GM12875 (cell line): ENCODE data around the gene C1orf141.
"Not testable (repeated sequence)": the region's sequence is repeated elsewhere in the genome, so short reads cannot be mapped to it uniquely, and the experiment has no call there.

Experiments
- H3K4me3 ChIP-seq: one replicate; pipeline ENCODE4 v1.5.1; 2011; ENCODE audit warnings: low read depth, low read length, control low read depth
- TF ChIP-seq, protein P1 (sequence below): IDR thresholded peaks from 2 replicates; pipeline ENCODE4 v1.5.1; 2011; ENCODE audit warnings: low read depth, mild to moderate bottlenecking, control low read depth, inconsistent platforms, low read length, moderate library complexity, borderline replicate concordance; ENCODE audit not compliant: insufficient read depth

Gene C1orf141

DNA sequence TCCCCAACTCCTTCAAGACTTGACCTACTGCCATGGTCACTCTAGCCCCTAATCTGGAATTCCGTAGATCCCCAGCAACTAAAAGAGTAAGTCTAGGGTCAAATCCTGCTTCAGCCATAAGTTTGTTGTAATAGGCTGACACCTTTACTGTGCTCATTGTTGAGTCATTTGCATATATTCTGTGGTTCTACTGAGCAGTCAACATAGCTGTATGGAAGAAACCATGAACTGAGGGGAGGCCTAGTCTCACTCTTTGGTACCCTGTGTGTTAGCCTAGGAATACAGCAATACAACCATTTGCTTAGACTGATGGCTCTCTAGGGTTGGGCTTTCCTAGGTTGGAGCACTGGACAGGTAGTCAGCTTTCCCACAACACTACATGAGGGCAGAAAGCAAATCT is 57.2 kb downstream of the C1orf141 start:
- TF ChIP-seq, protein P1, sequence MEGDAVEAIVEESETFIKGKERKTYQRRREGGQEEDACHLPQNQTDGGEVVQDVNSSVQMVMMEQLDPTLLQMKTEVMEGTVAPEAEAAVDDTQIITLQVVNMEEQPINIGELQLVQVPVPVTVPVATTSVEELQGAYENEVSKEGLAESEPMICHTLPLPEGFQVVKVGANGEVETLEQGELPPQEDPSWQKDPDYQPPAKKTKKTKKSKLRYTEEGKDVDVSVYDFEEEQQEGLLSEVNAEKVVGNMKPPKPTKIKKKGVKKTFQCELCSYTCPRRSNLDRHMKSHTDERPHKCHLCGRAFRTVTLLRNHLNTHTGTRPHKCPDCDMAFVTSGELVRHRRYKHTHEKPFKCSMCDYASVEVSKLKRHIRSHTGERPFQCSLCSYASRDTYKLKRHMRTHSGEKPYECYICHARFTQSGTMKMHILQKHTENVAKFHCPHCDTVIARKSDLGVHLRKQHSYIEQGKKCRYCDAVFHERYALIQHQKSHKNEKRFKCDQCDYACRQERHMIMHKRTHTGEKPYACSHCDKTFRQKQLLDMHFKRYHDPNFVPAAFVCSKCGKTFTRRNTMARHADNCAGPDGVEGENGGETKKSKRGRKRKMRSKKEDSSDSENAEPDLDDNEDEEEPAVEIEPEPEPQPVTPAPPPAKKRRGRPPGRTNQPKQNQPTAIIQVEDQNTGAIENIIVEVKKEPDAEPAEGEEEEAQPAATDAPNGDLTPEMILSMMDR = no peak

DNA sequence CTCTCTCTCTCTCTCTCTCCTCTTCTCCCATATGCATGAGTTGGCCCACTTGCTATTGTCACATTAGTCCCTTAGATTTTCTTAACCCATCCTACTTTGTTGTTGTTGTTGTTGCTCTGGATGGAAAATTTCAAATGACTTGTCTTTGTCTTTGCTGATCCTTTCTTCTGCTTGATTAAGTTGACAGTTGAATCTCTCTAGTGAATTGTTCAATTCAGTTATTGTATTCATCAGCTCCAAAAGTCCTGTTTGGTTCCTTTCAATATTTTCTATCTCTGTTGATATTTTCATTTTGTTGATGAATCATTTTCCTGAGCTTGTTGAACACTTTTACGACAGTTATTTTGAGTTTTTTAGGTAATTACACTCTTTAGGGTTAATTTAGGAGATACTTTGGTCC is 62.0 kb downstream of the C1orf141 start:
- TF ChIP-seq, protein P1 = no peak
- no peak overlapping the region for H3K4me3 ChIP-seq

More for the DNA sequence above, 57.2 kb downstream of the C1orf141 start:
- no peak overlapping the region for H3K4me3 ChIP-seq

GRCh38 chr1:67067655-67068054 is 67.1 kb downstream of the C1orf141 start:
- H3K4me3 ChIP-seq = not testable (repeated sequence)

- TF ChIP-seq, protein P1 = no peak
Measured at GRCh38 chr1:67062412-67062811, 72.4 kb downstream of the C1orf141 start.

GRCh38 chr1:67061266-67061665 is 73.5 kb downstream of the C1orf141 start:
- no peak overlapping the region for H3K4me3 ChIP-seq
- TF ChIP-seq, protein P1 = no peak

More at GRCh38 chr1:67062412-67062811, 72.4 kb downstream of the C1orf141 start:
- H3K4me3 ChIP-seq = no peak overlapping the region

GRCh38 chr1:67060811-67061218 is 74.0 kb downstream of the C1orf141 start:
- no peak overlapping the region for H3K4me3 ChIP-seq

GRCh38 chr1:67059346-67059745 is 75.4 kb downstream of the C1orf141 start:
- TF ChIP-seq, protein P1 = no peak

More at GRCh38 chr1:67060811-67061218, 74.0 kb downstream of the C1orf141 start:
- TF ChIP-seq, protein P1 = no peak

DNA sequence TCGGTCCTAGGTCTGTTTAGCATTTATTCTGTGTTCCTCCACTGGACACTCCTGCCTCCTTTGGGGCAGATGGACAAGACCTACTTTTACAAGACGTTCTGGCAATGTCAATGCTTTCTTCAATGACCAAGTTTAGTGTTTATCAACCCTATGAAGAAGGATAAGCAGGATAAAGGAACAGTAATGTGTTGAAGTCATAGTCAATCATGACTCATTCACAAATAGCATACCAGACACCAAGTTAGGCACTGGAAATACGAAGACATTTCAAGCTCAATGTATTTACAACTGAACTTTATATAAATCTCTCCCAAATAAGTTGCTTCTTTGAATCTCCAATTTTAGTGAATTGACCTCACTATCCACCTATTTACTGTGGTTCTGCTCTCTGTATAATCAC is 76.0 kb downstream of the C1orf141 start:
- TF ChIP-seq, protein P1 = no peak
- H3K4me3 ChIP-seq = no peak overlapping the region

More at GRCh38 chr1:67059346-67059745, 75.4 kb downstream of the C1orf141 start:
- H3K4me3 ChIP-seq = no peak overlapping the region
